ENCODE measurements around the gene MRTFB.

The MRTFB gene

GRCh38 chr16:14069818-14070217 lies 1.3 kb upstream of the MRTFB start:
- no peak for DNase-seq

DNA sequence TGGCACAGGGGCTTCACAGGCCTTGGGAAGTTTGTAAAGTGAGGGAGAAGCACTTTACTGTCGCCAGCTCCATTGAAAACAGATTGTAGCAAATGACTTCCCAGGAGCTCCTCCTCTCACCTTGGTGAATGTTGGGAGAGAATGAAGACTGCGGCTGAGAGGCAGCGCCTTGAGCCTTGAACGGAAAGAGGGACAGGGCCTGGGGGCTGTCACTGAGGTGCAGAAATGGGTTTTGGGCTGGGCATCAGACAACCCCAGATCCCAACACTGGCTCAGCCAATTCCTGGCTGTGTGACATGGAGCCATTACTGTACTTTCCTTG lies 603 bp upstream of the MRTFB start:
- DNase-seq, result no peak

- no peak for DNase-seq
Observed at GRCh38 chr16:14071576-14072271, 605 bp downstream of the MRTFB start.

- DNase-seq, result no peak
Observed at GRCh38 chr16:14072360-14072759, 1.2 kb downstream of the MRTFB start.

- DNase-seq, result no peak
Observed at GRCh38 chr16:14074544-14074943, 3.4 kb downstream of the MRTFB start.

DNA sequence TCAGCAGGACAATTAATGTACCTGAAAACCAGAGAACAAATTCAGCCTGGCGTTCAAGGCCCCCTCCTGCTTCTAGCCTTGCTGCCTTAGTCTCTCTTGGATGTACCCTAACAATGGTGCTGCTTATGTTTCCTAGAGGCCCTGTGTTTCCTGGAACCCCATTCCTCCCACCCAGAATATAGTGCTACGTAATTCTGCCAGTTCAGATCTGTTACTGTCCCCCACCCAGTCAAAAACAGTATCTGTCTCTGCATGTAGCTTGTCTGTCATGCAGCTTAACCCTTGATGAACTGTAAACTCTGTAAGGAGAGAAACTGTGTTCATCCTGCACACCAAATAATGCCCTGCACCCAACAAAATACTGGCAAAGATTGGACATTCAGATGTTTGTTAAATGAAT lies 6.8 kb downstream of the MRTFB start:
- no peak for DNase-seq

- DNase-seq, result no peak
Observed at GRCh38 chr16:14086477-14086876, 15.4 kb downstream of the MRTFB start.

GRCh38 chr16:14087181-14087580 lies 16.1 kb downstream of the MRTFB start:
- no peak for DNase-seq

DNA sequence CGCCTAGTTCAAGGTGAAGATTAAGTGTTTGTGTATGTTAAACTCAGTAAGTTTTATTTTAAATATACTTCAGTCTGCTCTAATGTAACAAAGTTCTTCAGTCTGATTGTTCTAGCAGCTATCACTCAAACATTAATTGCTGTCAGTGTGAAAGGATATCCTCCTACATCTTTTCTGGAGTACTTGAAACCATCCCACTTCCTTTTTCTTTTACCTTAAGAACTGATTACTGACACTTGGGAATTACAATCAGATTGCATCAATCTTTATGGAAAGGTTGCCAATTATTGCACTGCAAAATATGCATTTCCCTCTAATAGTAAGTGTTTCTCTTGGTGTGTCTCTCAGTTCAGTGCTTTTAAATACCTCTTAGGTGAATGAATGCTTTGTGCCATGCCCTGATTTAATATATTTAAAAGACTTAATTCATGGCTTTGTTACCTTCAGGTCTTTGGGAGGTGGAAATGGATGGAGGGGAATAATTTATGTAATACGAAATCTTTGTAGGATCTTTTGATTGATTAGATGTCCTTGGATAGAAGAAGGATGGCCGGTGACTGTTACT lies 16.6 kb downstream of the MRTFB start:
- no peak for DNase-seq

DNA sequence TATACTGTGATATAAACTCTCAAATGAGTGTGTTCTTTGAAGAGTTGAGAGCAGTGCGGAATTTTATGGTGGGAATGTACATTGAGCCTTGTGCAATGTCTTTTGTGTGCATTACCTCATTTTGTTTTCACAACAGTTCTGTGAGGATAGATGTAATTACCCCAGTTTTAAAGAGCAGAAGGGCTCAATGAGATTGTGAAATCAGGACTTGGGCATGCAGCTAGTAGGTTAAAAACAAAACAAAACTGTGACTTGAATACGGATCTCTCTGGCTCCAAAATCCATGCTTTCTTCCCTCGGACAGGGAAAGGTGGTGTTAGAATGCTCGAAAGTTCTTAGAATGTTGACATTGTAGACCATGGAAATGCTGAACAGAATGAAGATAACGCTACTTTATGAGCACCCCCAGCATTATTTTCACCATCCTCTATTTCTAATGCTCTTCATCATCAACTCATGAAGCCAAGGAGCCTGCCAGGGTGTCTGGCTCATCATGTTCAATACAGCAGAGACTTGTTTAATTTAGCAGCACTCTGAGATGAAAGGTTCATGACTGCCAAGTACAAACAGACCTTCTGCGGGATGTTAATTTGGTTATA lies 17.1 kb downstream of the MRTFB start:
- DNase-seq, result no peak

- DNase-seq, result no peak
Observed at GRCh38 chr16:14089283-14089823, 18.2 kb downstream of the MRTFB start.

GRCh38 chr16:14092561-14092960 lies 21.4 kb downstream of the MRTFB start:
- DNase-seq, result no peak

DNA sequence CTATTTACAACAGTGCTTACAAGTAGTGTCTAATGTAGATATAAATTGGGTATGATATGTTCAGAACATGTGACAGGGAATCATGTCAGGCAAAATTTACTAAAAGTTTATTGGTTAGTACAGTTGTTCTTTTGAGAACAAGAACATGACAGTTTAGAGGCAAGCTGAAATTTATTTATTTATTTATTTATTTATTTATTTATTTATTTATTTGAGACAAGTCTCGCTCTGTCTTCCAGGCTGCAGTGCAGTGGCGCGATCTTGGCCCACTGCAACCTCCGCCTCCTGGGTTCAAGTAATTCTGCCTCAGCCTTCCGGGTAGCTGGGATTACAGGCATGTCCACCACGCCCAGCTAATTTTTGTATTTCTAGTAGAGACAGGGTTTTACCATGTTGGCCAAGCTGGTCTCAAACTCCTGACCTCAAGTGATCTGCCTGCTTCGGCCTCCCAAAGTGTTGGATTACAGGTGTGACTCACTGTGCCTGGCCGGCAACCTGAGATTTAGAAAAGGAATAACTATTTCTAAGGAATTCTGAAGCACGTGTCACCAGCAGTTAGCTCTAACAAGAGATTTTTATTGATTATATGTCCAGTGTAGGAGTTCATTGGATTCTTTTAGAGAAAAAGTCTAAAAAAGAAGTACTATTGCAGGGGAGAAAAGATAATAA lies 24.9 kb downstream of the MRTFB start:
- DNase-seq, result no peak

- DNase-seq, result no peak
Observed at GRCh38 chr16:14097182-14097959, 26.3 kb downstream of the MRTFB start.

DNA sequence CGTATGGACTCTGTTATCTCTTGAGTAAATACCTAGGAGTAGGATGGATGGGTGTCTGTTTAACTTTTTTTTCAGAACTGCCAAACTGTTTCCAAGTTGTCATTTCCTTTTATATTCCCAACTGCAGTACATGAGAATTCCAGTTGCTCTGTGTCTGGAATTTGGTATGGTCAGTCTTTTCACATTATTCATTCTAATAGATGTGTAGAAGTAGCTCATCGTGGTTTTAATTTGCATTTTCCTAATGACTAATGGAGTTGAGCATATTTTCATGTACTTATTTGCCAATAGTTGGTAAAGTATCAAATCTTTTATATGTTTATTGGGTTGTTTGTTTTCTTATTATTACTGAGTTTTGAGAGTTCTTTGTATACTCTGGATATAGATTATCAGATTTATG lies 27.0 kb downstream of the MRTFB start:
- DNase-seq, result no peak

GRCh38 chr16:14100825-14101224 lies 29.7 kb downstream of the MRTFB start:
- DNase-seq, result no peak

GRCh38 chr16:14101415-14101814 lies 30.3 kb downstream of the MRTFB start:
- DNase-seq, result no peak

- DNase-seq, result no peak
Observed at GRCh38 chr16:14102925-14103720, 32.0 kb downstream of the MRTFB start.

- DNase-seq, result no peak
Observed at GRCh38 chr16:14104066-14104465, 32.9 kb downstream of the MRTFB start.

DNA sequence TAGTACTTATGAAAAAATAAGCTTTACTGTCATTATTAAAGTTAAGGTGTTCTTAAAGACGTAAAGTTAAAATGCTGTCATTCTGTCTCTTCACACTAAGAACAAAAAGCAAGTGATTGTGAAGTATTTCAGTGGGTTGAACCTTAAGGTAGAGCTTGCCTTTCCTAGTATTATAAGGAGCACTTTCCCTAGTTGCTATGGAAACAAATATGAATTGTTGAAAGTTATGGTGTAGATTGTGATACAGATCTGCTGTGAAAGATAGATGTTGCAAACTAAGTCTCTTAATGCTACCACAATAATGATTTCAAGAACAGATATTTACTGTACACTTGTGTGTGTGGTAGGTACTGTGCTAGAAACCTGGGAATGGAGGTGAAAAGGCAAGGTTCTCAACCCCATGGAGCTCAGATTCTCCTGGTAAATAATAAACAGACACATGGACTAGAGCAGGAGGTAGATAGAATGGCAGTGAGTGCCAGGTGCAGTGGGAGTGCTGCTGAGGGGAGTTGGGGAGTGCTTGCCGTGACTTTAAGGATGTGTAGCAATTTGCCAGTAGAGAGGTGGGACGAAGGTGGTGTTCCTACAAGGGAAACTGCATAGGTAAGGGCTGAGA lies 34.7 kb downstream of the MRTFB start:
- DNase-seq, result no peak

GRCh38 chr16:14106457-14106856 lies 35.3 kb downstream of the MRTFB start:
- DNase-seq, result no peak

- DNase-seq, result no peak
Observed at GRCh38 chr16:14106961-14107360, 35.8 kb downstream of the MRTFB start.
